Liver (tissue), 10 donors: ENCODE data around the gene PNMA1. TPM values are rescaled to one million over a fixed set of nuclear protein-coding genes. Genes with fewer than 3 reads are reported as not detected.

Source experiments
- DNase-seq: peaks from one replicate; pipeline ENCODE4 v3.0.0-alpha.2; 2017; ENCODE audit warnings: low spot score
- H3K27ac ChIP-seq, 2 donors: one replicate each; pipeline ENCODE4 v1.7.0; 2013; ENCODE audit warnings: inconsistent platforms in 2 of 2, low read length in 2 of 2, control low read depth in 1 of 2, low read depth in 1 of 2, mild to moderate bottlenecking in 1 of 2
- H3K27me3 ChIP-seq, 4 donors: one replicate each; pipeline versions ENCODE4 v1.6.1 to v1.7.0; 2013; ENCODE audit warnings: low read length in 3 of 4, inconsistent platforms in 1 of 4, mild to moderate bottlenecking in 1 of 4, moderate library complexity in 1 of 4; ENCODE audit not compliant: control insufficient read depth in 4 of 4, insufficient read depth in 4 of 4
- H3K36me3 ChIP-seq, 4 donors: one replicate each; pipeline versions ENCODE4 v1.6.1 to v1.7.0; 2013; ENCODE audit warnings: low read length in 3 of 4, mild to moderate bottlenecking in 3 of 4, low read depth in 1 of 4, moderate library complexity in 1 of 4; ENCODE audit not compliant: control insufficient read depth in 4 of 4, insufficient read depth in 3 of 4
- H3K4me1 ChIP-seq, 4 donors: one replicate each; pipeline versions ENCODE4 v1.6.1 to v1.7.0; 2013; ENCODE audit warnings: low read length in 3 of 4, mild to moderate bottlenecking in 3 of 4, moderate library complexity in 1 of 4; ENCODE audit not compliant: control insufficient read depth in 4 of 4, insufficient read depth in 4 of 4
- H3K4me3 ChIP-seq, 3 donors: one replicate each; pipeline versions ENCODE4 v1.6.1 to v1.7.0; 2013; ENCODE audit warnings: low read length in 3 of 3, control low read depth in 1 of 3, low read depth in 1 of 3, mild to moderate bottlenecking in 1 of 3
- H3K9ac ChIP-seq, 2 donors: one replicate each; pipeline ENCODE4 v1.7.0; 2013; ENCODE audit warnings: low read length in 2 of 2, mild to moderate bottlenecking in 2 of 2, moderate library complexity in 2 of 2, control low read depth in 1 of 2, low read depth in 1 of 2
- H3K9me3 ChIP-seq, 4 donors: one replicate each; pipeline versions ENCODE4 v1.6.1 to v1.7.0; 2013; ENCODE audit warnings: low read length in 3 of 4; ENCODE audit not compliant: control insufficient read depth in 4 of 4
- ATF3 ChIP-seq: IDR thresholded peaks from 2 replicates; pipeline ENCODE4 v1.6.1; 2016; ENCODE audit warnings: antibody characterized with exemption
- EGR1 ChIP-seq, 2 donors: IDR thresholded peaks; 2 replicates each; pipeline ENCODE4 v1.6.1; 2016 to 2018; ENCODE audit warnings: antibody characterized with exemption in 2 of 2, low read depth in 2 of 2
- FOXA2 ChIP-seq: IDR thresholded peaks from 2 replicates; pipeline ENCODE4 v1.6.1; 2016; ENCODE audit warnings: antibody characterized with exemption
- HNF4A ChIP-seq, 2 donors: conservative IDR thresholded peaks; 2 replicates each; pipeline ENCODE4 v1.6.1; 2016; ENCODE audit warnings: antibody characterized with exemption in 2 of 2, mild to moderate bottlenecking in 2 of 2
- JUND ChIP-seq, 2 donors: IDR thresholded peaks; 2 replicates each; pipeline ENCODE4 v1.6.1; 2016; ENCODE audit warnings: antibody characterized with exemption in 2 of 2
- MAX ChIP-seq: IDR thresholded peaks from 2 replicates; pipeline ENCODE4 v1.6.1; 2016; ENCODE audit warnings: antibody characterized with exemption
- NR2F2 ChIP-seq: IDR thresholded peaks from 2 replicates; pipeline ENCODE4 v1.6.1; 2016; ENCODE audit warnings: antibody characterized with exemption
- RAD21 ChIP-seq, 2 donors: IDR thresholded peaks; 2 replicates each; pipeline ENCODE4 v1.6.1; 2016; ENCODE audit warnings: antibody characterized with exemption in 2 of 2, mild to moderate bottlenecking in 2 of 2
- REST ChIP-seq: IDR thresholded peaks from 2 replicates; pipeline ENCODE4 v1.6.1; 2016; ENCODE audit warnings: antibody characterized with exemption, mild to moderate bottlenecking
- SP1 ChIP-seq: IDR thresholded peaks from 2 replicates; pipeline ENCODE4 v1.6.1; 2018; ENCODE audit warnings: antibody characterized with exemption, mild to moderate bottlenecking
- TAF1 ChIP-seq: conservative IDR thresholded peaks from 2 replicates; pipeline ENCODE4 v1.6.1; 2016; ENCODE audit warnings: antibody characterized with exemption, mild to moderate bottlenecking
- WGBS: extraction: QIAGEN DNeasy Blood & Tissue Kit; methylation state at CpG from one replicate; pipeline ENCODE4 v1.1.7; 2013; 5-methylcytosine and 5-hydroxymethylcytosine counted together
- polyA plus RNA-seq, 2 donors: library from polyadenylated mRNA; stranded (reverse) in 1 of 2; unstranded in 1 of 2; fragments of 200-250 nt in 1 of 2; fragments of >200 nt in 1 of 2; fragmentation: Nextera tagmentation in 1 of 2; extraction: Ambion mirVana in 1 of 2; gene quantifications; one replicate each; pipeline versions ENCODE4 v1.2.1 to v1.2.3, GENCODE V29; 2013 to 2015
- small RNA-seq: library from RNA; depleted of rRNA; stranded (forward); fragments of <200 nt; gene quantifications from one replicate; pipeline ENCODE3, GENCODE V24; 2014
- total RNA-seq, 2 donors: library from RNA; depleted of rRNA; stranded (reverse); fragments of >200 nt; gene quantifications; one replicate each; pipeline ENCODE4 v1.2.3, GENCODE V29; 2014
- TF ChIP-seq, protein P1 (sequence below): fragments of 150-350 bp; IDR thresholded peaks from 2 replicates; pipeline ENCODE4 v1.5.1; 2017; ENCODE audit warnings: improper control_type of control experiment, low read depth, low read length; ENCODE audit not compliant: missing input control
- donor health status: healthy.
- donor health status: healthy.
- donor health status: healthy.
- donor health status: healthy.
- donor health status: healthy.

The PNMA1 gene
- total and polyA plus RNA-seq, 4 donors: 2.3 to 10.4 (median 3.4) TPM

- Histone ChIP-seq H3K27me3 (no peaks in the 10 kb centered on the region), H3K4me3 (no peak overlapping the region), H3K4me1 (no peaks in the 10 kb centered on the region), H3K9ac (no peak overlapping the region), H3K27ac (no peak overlapping the region), H3K9me3 (no peaks in the 10 kb centered on the region), H3K36me3 (peaks cover 0 to 2% (median under 1%) of the 10 kb centered on the region in 4 donors)
- no peak for DNase-seq
- 97% methylated on average over 1 of the region's 1 CpG for WGBS
- TF ChIP-seq RAD21 (IDR thresholded peaks at IDR 0.05): peak in 1 of 2 donors; percentile 34
- no peak for TF ChIP-seq JUND (IDR thresholded peaks at IDR 0.05)
Observed at GRCh38 chr14:73662487-73662943, 51.7 kb downstream of the PNMA1 start.

GRCh38 chr14:73661872-73662271 is 52.3 kb downstream of the PNMA1 start:
- WGBS: 91% methylated on average over 2 of the region's 2 CpGs
- no peak for DNase-seq
- H3K36me3 ChIP-seq: peaks cover 0 to 2% (median under 1%) of the 10 kb centered on the region in 4 donors

More at GRCh38 chr14:73661872-73662271, 52.3 kb downstream of the PNMA1 start:
- no peaks in the 10 kb centered on the region for H3K9me3 ChIP-seq
- no peak for TF ChIP-seq FOXA2
- TF ChIP-seq, protein P1, sequence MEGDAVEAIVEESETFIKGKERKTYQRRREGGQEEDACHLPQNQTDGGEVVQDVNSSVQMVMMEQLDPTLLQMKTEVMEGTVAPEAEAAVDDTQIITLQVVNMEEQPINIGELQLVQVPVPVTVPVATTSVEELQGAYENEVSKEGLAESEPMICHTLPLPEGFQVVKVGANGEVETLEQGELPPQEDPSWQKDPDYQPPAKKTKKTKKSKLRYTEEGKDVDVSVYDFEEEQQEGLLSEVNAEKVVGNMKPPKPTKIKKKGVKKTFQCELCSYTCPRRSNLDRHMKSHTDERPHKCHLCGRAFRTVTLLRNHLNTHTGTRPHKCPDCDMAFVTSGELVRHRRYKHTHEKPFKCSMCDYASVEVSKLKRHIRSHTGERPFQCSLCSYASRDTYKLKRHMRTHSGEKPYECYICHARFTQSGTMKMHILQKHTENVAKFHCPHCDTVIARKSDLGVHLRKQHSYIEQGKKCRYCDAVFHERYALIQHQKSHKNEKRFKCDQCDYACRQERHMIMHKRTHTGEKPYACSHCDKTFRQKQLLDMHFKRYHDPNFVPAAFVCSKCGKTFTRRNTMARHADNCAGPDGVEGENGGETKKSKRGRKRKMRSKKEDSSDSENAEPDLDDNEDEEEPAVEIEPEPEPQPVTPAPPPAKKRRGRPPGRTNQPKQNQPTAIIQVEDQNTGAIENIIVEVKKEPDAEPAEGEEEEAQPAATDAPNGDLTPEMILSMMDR: no peak
- TF ChIP-seq NR2F2: no peak
- TF ChIP-seq REST: no peak
- no peak for TF ChIP-seq MAX
- TF ChIP-seq EGR1 (IDR thresholded peaks at IDR 0.05; ENCODE audit: low read depth in 2 of 2): no peak
- no peak for TF ChIP-seq TAF1
- no peak for TF ChIP-seq ATF3
- TF ChIP-seq HNF4A (conservative IDR thresholded peaks at IDR 0.05): no peak
- TF ChIP-seq SP1: no peak
- no peak overlapping the region for H3K27ac ChIP-seq
- no peaks in the 10 kb centered on the region for H3K4me1 ChIP-seq
- H3K9ac ChIP-seq: no peak overlapping the region
- H3K27me3 ChIP-seq: no peaks in the 10 kb centered on the region
- H3K4me3 ChIP-seq: no peak overlapping the region

Small RNAs within 50 kb of the gene (small RNA-seq; reads per million reads assigned to genes)
- gene MIR4505: not detected

Other genes with a start within 250 kb of the PNMA1 start
- 10 to 100 TPM in 1 of 2 donors, 1 to 10 TPM in 1; 7.4 to 11.0 TPM for gene RIOX1, start 223.5 kb downstream of the PNMA1 start, total RNA-seq
- gene RIOX1, start 223.5 kb downstream of the PNMA1 start, polyA plus RNA-seq: 1 to 10 TPM; 3.0 to 5.8 TPM
- gene ACOT1, start 177.2 kb downstream of the PNMA1 start, total RNA-seq: 10 to 100 TPM in 1 of 2 donors, 1 to 10 TPM in 1; 2.7 to 59.6 TPM
- gene ACOT1, start 177.2 kb downstream of the PNMA1 start, polyA plus RNA-seq: 10 to 100 TPM; 34.9 to 42.3 TPM
- gene HEATR4, start 155.4 kb downstream of the PNMA1 start, total RNA-seq: 1 to 10 TPM in 1 of 2 donors, not detected in 1; 1.2 TPM
- gene HEATR4, start 155.4 kb downstream of the PNMA1 start, polyA plus RNA-seq: under 1 TPM; 0.15 to 0.74 TPM
- 100 to 1,000 TPM in 1 of 2 donors, 10 to 100 TPM in 1; 51.2 to 189 TPM for gene ACOT2, start 145.2 kb downstream of the PNMA1 start, total RNA-seq
- 100 to 1,000 TPM; 145 to 157 TPM for gene ACOT2, start 145.2 kb downstream of the PNMA1 start, polyA plus RNA-seq
- gene ACOT4, start 122.5 kb downstream of the PNMA1 start, total RNA-seq: 10 to 100 TPM in 1 of 2 donors, 1 to 10 TPM in 1; 2.5 to 12.9 TPM
- gene ACOT4, start 122.5 kb downstream of the PNMA1 start, polyA plus RNA-seq: 10 to 100 TPM in 1 of 2 donors, 1 to 10 TPM in 1; 8.9 to 12.6 TPM
- 1 to 10 TPM in 1 of 2 donors, not detected in 1; 1.1 TPM for gene ACOT6, start 101.9 kb downstream of the PNMA1 start, total RNA-seq
- gene ACOT6, start 101.9 kb downstream of the PNMA1 start, polyA plus RNA-seq: 1 to 10 TPM in 1 of 2 donors, under 1 TPM in 1; 0.65 to 1.1 TPM
- 1 to 10 TPM; 2.6 to 3.4 TPM for gene DNAL1, start 69.4 kb downstream of the PNMA1 start, total RNA-seq
- 1 to 10 TPM; 1.9 to 2.1 TPM for gene DNAL1, start 69.4 kb downstream of the PNMA1 start, polyA plus RNA-seq
- gene PTGR2, start 137.4 kb upstream of the PNMA1 start, total RNA-seq: 1 to 10 TPM; 4.2 to 9.5 TPM
- gene PTGR2, start 137.4 kb upstream of the PNMA1 start, polyA plus RNA-seq: 1 to 10 TPM; 6.4 to 9.4 TPM
- 10 to 100 TPM; 29.5 to 33.0 TPM for gene ZNF410, start 172.5 kb upstream of the PNMA1 start, total RNA-seq
- 10 to 100 TPM; 11.2 to 13.7 TPM for gene ZNF410, start 172.5 kb upstream of the PNMA1 start, polyA plus RNA-seq
- 1 to 10 TPM; 1.4 to 1.5 TPM for gene FAM161B, start 235.7 kb upstream of the PNMA1 start, total RNA-seq
- gene FAM161B, start 235.7 kb upstream of the PNMA1 start, polyA plus RNA-seq: under 1 TPM; 0.79 to 0.96 TPM
- 10 to 100 TPM; 12.6 to 17.1 TPM for gene COQ6, start 235.9 kb upstream of the PNMA1 start, total RNA-seq
- gene COQ6, start 235.9 kb upstream of the PNMA1 start, polyA plus RNA-seq: 10 to 100 TPM; 19.9 to 33.7 TPM